ENCODE measurements around the gene SLITRK1. TPM values are rescaled to one million over a fixed set of nuclear protein-coding genes. Genes with fewer than 3 reads are reported as not detected.

The SLITRK1 gene
- total and polyA plus RNA-seq, 2 donors (not counting 3 experiments of a cell fraction or from before 2014, with no cell fraction given): not detected

DNA sequence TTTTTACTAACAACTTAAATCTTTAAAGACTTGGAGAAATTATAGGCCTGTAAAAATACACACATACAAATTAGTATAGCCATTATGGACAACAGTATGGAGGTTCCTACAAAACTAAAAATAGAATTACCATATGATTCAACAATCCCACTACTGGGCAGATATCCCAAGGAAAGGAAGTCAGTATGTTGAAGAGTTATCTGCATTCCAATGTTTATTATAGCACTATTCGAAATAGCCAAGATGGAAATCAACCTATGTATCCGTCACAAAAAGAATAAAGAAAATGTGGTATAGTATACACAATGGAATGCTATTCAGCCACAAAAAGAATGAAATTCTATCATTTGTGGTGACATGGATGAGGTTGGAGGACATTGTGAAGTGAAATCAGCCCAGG lies 37.2 kb downstream of the SLITRK1 start:
- Histone ChIP-seq H3K9me3 (replicated peaks; ENCODE audit: control insufficient read depth, insufficient read depth, low read length) (peaks cover 3% of the 10 kb centered on the region), H3K27ac (ENCODE audit: insufficient read depth, low read depth, low read length) (no peak overlapping the region), H2AFZ (ENCODE audit: low read depth, low read length) (no peak overlapping the region), H4K20me1 (replicated peaks; ENCODE audit: control insufficient read depth, extremely low read depth, insufficient read depth, low read length) (no peaks in the 10 kb centered on the region), H3K4me1 (ENCODE audit: control insufficient read depth, extremely low read depth, insufficient read depth, low read length) (no peaks in the 10 kb centered on the region), H3K4me3 (replicated peaks in 1 of 3; ENCODE audit: insufficient read depth in 1 of 3, low read depth in 1 of 3, low read length in 3 of 3) (no peak overlapping the region), H3K9ac (replicated peaks; ENCODE audit: extremely low read depth, insufficient read depth, low read length) (no peak overlapping the region), H3K27me3 (ENCODE audit: control insufficient read depth in 2 of 2, insufficient read depth in 2 of 2, low read length in 2 of 2) (no peaks in the 10 kb centered on the region), H3K79me2 (ENCODE audit: control insufficient read depth, insufficient read depth, low read length) (no peaks in the 10 kb centered on the region), H3K4me2 (ENCODE audit: insufficient read depth, low read length) (no peak overlapping the region), H3K36me3 (ENCODE audit: control insufficient read depth in 2 of 2, extremely low read depth in 1 of 2, insufficient read depth in 2 of 2, low read length in 2 of 2) (no peaks in the 10 kb centered on the region), H3K9me1 (replicated peaks; ENCODE audit: control insufficient read depth, extremely low read depth, insufficient read depth, low read length) (no peaks in the 10 kb centered on the region)
- no peak for DNase-seq (ENCODE audit: low read depth, low spot score)
- dilution Hi-C loops (cut with MboI; ENCODE audit: extremely low pct_ligation_motif_present, low sequenced_read_pairs) (no loop called here), intact Hi-C loops (cut with micrococcal nuclease) (no loop called here)
- BruUV-seq (replicated peaks): no TSS peak
- CTCF ChIA-PET: no interaction called here
- TF ChIP-seq, protein P1, sequence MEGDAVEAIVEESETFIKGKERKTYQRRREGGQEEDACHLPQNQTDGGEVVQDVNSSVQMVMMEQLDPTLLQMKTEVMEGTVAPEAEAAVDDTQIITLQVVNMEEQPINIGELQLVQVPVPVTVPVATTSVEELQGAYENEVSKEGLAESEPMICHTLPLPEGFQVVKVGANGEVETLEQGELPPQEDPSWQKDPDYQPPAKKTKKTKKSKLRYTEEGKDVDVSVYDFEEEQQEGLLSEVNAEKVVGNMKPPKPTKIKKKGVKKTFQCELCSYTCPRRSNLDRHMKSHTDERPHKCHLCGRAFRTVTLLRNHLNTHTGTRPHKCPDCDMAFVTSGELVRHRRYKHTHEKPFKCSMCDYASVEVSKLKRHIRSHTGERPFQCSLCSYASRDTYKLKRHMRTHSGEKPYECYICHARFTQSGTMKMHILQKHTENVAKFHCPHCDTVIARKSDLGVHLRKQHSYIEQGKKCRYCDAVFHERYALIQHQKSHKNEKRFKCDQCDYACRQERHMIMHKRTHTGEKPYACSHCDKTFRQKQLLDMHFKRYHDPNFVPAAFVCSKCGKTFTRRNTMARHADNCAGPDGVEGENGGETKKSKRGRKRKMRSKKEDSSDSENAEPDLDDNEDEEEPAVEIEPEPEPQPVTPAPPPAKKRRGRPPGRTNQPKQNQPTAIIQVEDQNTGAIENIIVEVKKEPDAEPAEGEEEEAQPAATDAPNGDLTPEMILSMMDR (IDR thresholded peaks at IDR 0.05; ENCODE audit: extremely low read depth in 1 of 2, insufficient read depth in 1 of 2, low read depth in 1 of 2, low read length in 2 of 2): no peak
- TF ChIP-seq GATA2 (IDR thresholded peaks at IDR 0.05; ENCODE audit: insufficient read depth, insufficient read length, low read depth, low read length): no peak
- no peak for TF ChIP-seq JUN (IDR thresholded peaks at IDR 0.05; ENCODE audit: borderline replicate concordance, insufficient read depth, insufficient read length, low read depth)
- TF ChIP-seq, protein P2, sequence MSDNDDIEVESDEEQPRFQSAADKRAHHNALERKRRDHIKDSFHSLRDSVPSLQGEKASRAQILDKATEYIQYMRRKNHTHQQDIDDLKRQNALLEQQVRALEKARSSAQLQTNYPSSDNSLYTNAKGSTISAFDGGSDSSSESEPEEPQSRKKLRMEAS (IDR thresholded peaks at IDR 0.05; ENCODE audit: insufficient read depth, insufficient read length): no peak
- no peak for TF ChIP-seq MYC (IDR thresholded peaks at IDR 0.05; ENCODE audit: low read depth, low read length)
- no peak for TF ChIP-seq POLR2A (IDR thresholded peaks at IDR 0.05; ENCODE audit: low read depth, low read length)
- no peak for FAIRE-seq
- POLR2A ChIA-PET: no interaction called here

DNA sequence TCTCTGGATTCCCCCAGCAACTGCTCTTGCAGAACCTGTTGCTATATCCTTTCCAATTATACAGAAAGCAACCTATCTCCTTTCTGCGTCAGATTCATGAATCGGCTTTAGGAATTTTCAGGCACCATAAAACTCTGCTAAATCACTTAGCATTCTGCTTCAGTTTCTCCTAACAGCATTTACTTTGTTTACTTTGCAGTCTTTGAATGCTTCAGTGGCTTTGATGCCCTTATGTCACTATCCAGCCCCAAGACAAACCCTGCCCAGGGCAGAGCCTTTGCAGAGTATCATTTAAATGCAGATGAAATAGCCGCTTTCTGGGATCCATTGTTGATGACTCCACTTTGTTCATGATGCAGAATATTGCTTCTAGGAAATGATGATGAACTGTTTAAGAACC lies 43.1 kb downstream of the SLITRK1 start:
- dilution Hi-C loops (cut with MboI; ENCODE audit: extremely low pct_ligation_motif_present, low sequenced_read_pairs): no loop called here
- no peak for DNase-seq (ENCODE audit: low read depth, low spot score)
- no peak overlapping the region for H2AFZ ChIP-seq (ENCODE audit: low read depth, low read length)
- peaks cover 2% of the 10 kb centered on the region for H3K9me3 ChIP-seq (replicated peaks; ENCODE audit: control insufficient read depth, insufficient read depth, low read length)
- H3K9ac ChIP-seq (replicated peaks; ENCODE audit: extremely low read depth, insufficient read depth, low read length): no peak overlapping the region
- no peaks in the 10 kb centered on the region for H3K27me3 ChIP-seq (ENCODE audit: control insufficient read depth in 2 of 2, insufficient read depth in 2 of 2, low read length in 2 of 2)
- no peaks in the 10 kb centered on the region for H3K4me1 ChIP-seq (ENCODE audit: control insufficient read depth, extremely low read depth, insufficient read depth, low read length)
- H3K79me2 ChIP-seq (ENCODE audit: control insufficient read depth, insufficient read depth, low read length): no peaks in the 10 kb centered on the region
- no peak overlapping the region for H3K4me3 ChIP-seq (replicated peaks in 1 of 3; ENCODE audit: insufficient read depth in 1 of 3, low read depth in 1 of 3, low read length in 3 of 3)
- ChIA-PET POLR2A (no interaction called here), CTCF (no interaction called here)
- BruUV-seq (replicated peaks): no TSS peak
- intact Hi-C loops (cut with micrococcal nuclease): no loop called here
- no peaks in the 10 kb centered on the region for H3K36me3 ChIP-seq (ENCODE audit: control insufficient read depth in 2 of 2, extremely low read depth in 1 of 2, insufficient read depth in 2 of 2, low read length in 2 of 2)
- no peak overlapping the region for H3K27ac ChIP-seq (ENCODE audit: insufficient read depth, low read depth, low read length)
- FAIRE-seq: no peak
- H3K9me1 ChIP-seq (replicated peaks; ENCODE audit: control insufficient read depth, extremely low read depth, insufficient read depth, low read length): no peaks in the 10 kb centered on the region
- H4K20me1 ChIP-seq (replicated peaks; ENCODE audit: control insufficient read depth, extremely low read depth, insufficient read depth, low read length): no peaks in the 10 kb centered on the region
- no peak overlapping the region for H3K4me2 ChIP-seq (ENCODE audit: insufficient read depth, low read length)
- TF ChIP-seq POLR2A (IDR thresholded peaks at IDR 0.05; ENCODE audit: low read depth, low read length) (no peak), EZH2 (IDR thresholded peaks at IDR 0.05; ENCODE audit: borderline replicate concordance, low read depth, low read length, severe bottlenecking) (no peak), MYC (IDR thresholded peaks at IDR 0.05; ENCODE audit: low read depth, low read length) (no peak), GATA2 (IDR thresholded peaks at IDR 0.05; ENCODE audit: insufficient read depth, insufficient read length, low read depth, low read length) (no peak), POLR2AphosphoS5 (IDR thresholded peaks at IDR 0.05; ENCODE audit: insufficient read depth, low read depth, low read length) (no peak)
- TF ChIP-seq, protein P2 (IDR thresholded peaks at IDR 0.05; ENCODE audit: insufficient read depth, insufficient read length): no peak
- TF ChIP-seq, protein P1 (IDR thresholded peaks at IDR 0.05; ENCODE audit: extremely low read depth in 1 of 2, insufficient read depth in 1 of 2, low read depth in 1 of 2, low read length in 2 of 2): no peak

Measured in endothelial cell of umbilical vein (primary cell).